HCT116 (cell line): ENCODE measurements around the gene SMIM12. TPM values are rescaled to one million over a fixed set of nuclear protein-coding genes. Genes with fewer than 3 reads are reported as not detected.
A peak's percentile ranks its signal among the peaks of the same experiment; 100 is the strongest.

Experiments used
- ATAC-seq: fragments of 200-7000 bp; cut with Tn5 transposase; 2 replicates; pipeline ENCODE4 v1.9.1; 2020; ENCODE audit warnings: mild to moderate bottlenecking, moderate library complexity
- BruUV-seq: library from RNA; stranded (reverse); fragments of 400-500 nt; replicated peaks from 2 replicates; lab custom pipeline; 2021; lab: Mats Ljungman, UMichigan
- CTCF ChIA-PET: fragments of 300-600 bp; sonication (Branson Sonifier 250); formaldehyde crosslinking; loops from one replicate; lab custom pipeline; 2021; ENCODE audit warnings: antibody characterized with exemption; lab: Charles Lee
- POLR2A ChIA-PET: fragments of 300-600, 350-600 bp; sonication (Branson Sonifier 250); formaldehyde crosslinking; loops from one replicate; lab custom pipeline; 2021; ENCODE audit warnings: antibody characterized with exemption; lab: Charles Lee
- RAD21 ChIA-PET, 2 experiments: fragments of 300-600 bp; sonication (Branson Sonifier 250); formaldehyde crosslinking; loops; one replicate each; lab custom pipeline; 2023; ENCODE audit warnings: low total read pairs in 2 of 2; ENCODE audit not compliant: uncharacterized antibody in 2 of 2, unreplicated experiment in 2 of 2, low non-redundant PET in 1 of 2; lab: Charles Lee
- DNase-seq: peaks from one replicate; pipeline ENCODE4 v3.0.0-alpha.2; 2010; ENCODE audit warnings: low read depth, low spot score
- H2AFZ ChIP-seq: fragments of 200-600 bp; shearing (Covaris generic), sonication (generic); 2 replicates; pipeline ENCODE4 v1.6.1; 2017; ENCODE audit warnings: low read depth, mixed run types, mixed read lengths, antibody characterized with exemption, low read length; ENCODE audit not compliant: poor library complexity, severe bottlenecking
- H3K27ac ChIP-seq: 2 replicates; pipeline ENCODE4 v1.5.1; 2012; ENCODE audit warnings: low read depth, low read length
- H3K27me3 ChIP-seq: fragments of 200-600 bp; sonication (generic); 2 replicates; pipeline ENCODE4 v1.6.1; 2016; ENCODE audit warnings: mixed run types, low read length, mixed read lengths; ENCODE audit not compliant: insufficient read depth
- H3K36me3 ChIP-seq, 2 experiments: fragments of 200-500 bp in 1 of 2; fragments of 200-600 bp in 1 of 2; sonication (Bioruptor generic) in 1 of 2; sonication (generic) in 1 of 2; 2 replicates each; pipeline versions ENCODE4 v1.5.1 to v1.6.1; 2014 to 2016; ENCODE audit warnings: low read length in 2 of 2, inconsistent platforms in 1 of 2, mixed read lengths in 1 of 2, mixed run types in 1 of 2; ENCODE audit not compliant: insufficient read depth in 2 of 2, control insufficient read depth in 1 of 2
- H3K4me1 ChIP-seq, 2 experiments: fragments of 200-600 bp in 1 of 2; sonication (generic) in 1 of 2; 2 replicates each; pipeline versions ENCODE4 v1.5.1 to v1.6.1; 2012 to 2017; ENCODE audit warnings: low read length in 2 of 2, inconsistent platforms in 1 of 2, mild to moderate bottlenecking in 1 of 2, mixed read lengths in 1 of 2, mixed run types in 1 of 2, moderate library complexity in 1 of 2; ENCODE audit not compliant: insufficient read depth in 2 of 2, control insufficient read depth in 1 of 2
- H3K4me2 ChIP-seq: fragments of 200-600 bp; sonication (generic); 2 replicates; pipeline ENCODE4 v1.6.1; 2017; ENCODE audit warnings: mixed run types, low read length, mixed read lengths
- H3K4me3 ChIP-seq, 2 experiments: fragments of 200-600 bp in 1 of 2; sonication (generic) in 1 of 2; replicated peaks in 1 of 2; 2 replicates each; pipeline ENCODE4 v1.5.1; 2011 to 2016; ENCODE audit warnings: low read length in 2 of 2, control low read depth in 1 of 2, low read depth in 1 of 2, mild to moderate bottlenecking in 1 of 2, mixed read lengths in 1 of 2, mixed run types in 1 of 2
- H3K79me2 ChIP-seq: fragments of 200-600 bp; sonication (generic); 2 replicates; pipeline ENCODE4 v1.6.1; 2017; ENCODE audit warnings: mild to moderate bottlenecking, mixed run types, low read length, moderate library complexity, mixed read lengths; ENCODE audit not compliant: insufficient read depth
- H3K9ac ChIP-seq: fragments of 200-600 bp; sonication (generic); 2 replicates; pipeline ENCODE4 v1.6.1; 2016; ENCODE audit warnings: low read length, mixed read lengths
- H3K9me2 ChIP-seq: fragments of 200-600 bp; sonication (generic), shearing (Covaris generic); 2 replicates; pipeline ENCODE4 v1.6.1; 2017; ENCODE audit warnings: mixed run types, mild to moderate bottlenecking, moderate library complexity; ENCODE audit not compliant: insufficient read depth
- H3K9me3 ChIP-seq, 2 experiments: fragments of 200-500 bp in 1 of 2; fragments of 200-600 bp in 1 of 2; sonication (Bioruptor generic) in 1 of 2; sonication (generic) in 1 of 2; 2 replicates each; pipeline ENCODE4 v1.6.1; 2014 to 2017; ENCODE audit warnings: low read length in 2 of 2, mixed read lengths in 2 of 2, inconsistent platforms in 1 of 2, low read depth in 1 of 2, mild to moderate bottlenecking in 1 of 2, mixed run types in 1 of 2, moderate library complexity in 1 of 2; ENCODE audit not compliant: control insufficient read depth in 1 of 2, insufficient read depth in 1 of 2
- H4K20me1 ChIP-seq: fragments of 200-600 bp; sonication (generic), shearing (Covaris generic); 2 replicates; pipeline ENCODE4 v1.6.1; 2017; ENCODE audit warnings: mixed run types, mild to moderate bottlenecking, moderate library complexity; ENCODE audit not compliant: insufficient read depth
- CBX3 ChIP-seq: IDR thresholded peaks from 2 replicates; pipeline ENCODE4 v1.6.1; 2012; ENCODE audit warnings: low read depth
- CEBPB ChIP-seq: IDR thresholded peaks from 2 replicates; pipeline ENCODE4 v1.6.1; 2012; ENCODE audit warnings: low read depth
- EGR1 ChIP-seq: IDR thresholded peaks from 2 replicates; pipeline ENCODE4 v1.6.1; 2012; ENCODE audit warnings: low read depth
- ELF1 ChIP-seq: IDR thresholded peaks from 2 replicates; pipeline ENCODE4 v1.6.1; 2012; ENCODE audit warnings: low read depth, borderline replicate concordance
- EZH2phosphoT487 ChIP-seq: fragments of 200-600 bp; IDR thresholded peaks from 2 replicates; pipeline ENCODE4 v1.6.1; 2018; ENCODE audit warnings: antibody characterized with exemption, borderline replicate concordance
- FOSL1 ChIP-seq: IDR thresholded peaks from 2 replicates; pipeline ENCODE4 v1.6.1; 2012; ENCODE audit warnings: low read depth
- RAD21 ChIP-seq: IDR thresholded peaks from 2 replicates; pipeline ENCODE4 v1.6.1; 2012; ENCODE audit warnings: low read depth, mild to moderate bottlenecking
- REST ChIP-seq: IDR thresholded peaks from 2 replicates; pipeline ENCODE4 v1.6.1; 2012; ENCODE audit warnings: low read depth
- SRF ChIP-seq: IDR thresholded peaks from 2 replicates; pipeline ENCODE4 v1.6.1; 2012; ENCODE audit warnings: low read depth
- TCF7L2 ChIP-seq: IDR thresholded peaks from 2 replicates; pipeline ENCODE4 v1.7.0; 2011; ENCODE audit warnings: borderline replicate concordance, inconsistent platforms; ENCODE audit not compliant: insufficient read depth, insufficient read length; ENCODE audit errors: extremely low read depth
- intact Hi-C: fragments of 100-400 bp; cut with micrococcal nuclease; formaldehyde crosslinking; loops from 2 replicates; pipeline ENCODE4 v1.10.0; 2022
- total RNA-seq: library from RNA; stranded (reverse); gene quantifications from one replicate; pipeline ENCODE4 v1.2.1, GENCODE V29; 2021; ENCODE audit not compliant: unreplicated experiment

Gene SMIM12
- total RNA-seq, 1 experiment from 2014 or later: 31.3 TPM

DNA sequence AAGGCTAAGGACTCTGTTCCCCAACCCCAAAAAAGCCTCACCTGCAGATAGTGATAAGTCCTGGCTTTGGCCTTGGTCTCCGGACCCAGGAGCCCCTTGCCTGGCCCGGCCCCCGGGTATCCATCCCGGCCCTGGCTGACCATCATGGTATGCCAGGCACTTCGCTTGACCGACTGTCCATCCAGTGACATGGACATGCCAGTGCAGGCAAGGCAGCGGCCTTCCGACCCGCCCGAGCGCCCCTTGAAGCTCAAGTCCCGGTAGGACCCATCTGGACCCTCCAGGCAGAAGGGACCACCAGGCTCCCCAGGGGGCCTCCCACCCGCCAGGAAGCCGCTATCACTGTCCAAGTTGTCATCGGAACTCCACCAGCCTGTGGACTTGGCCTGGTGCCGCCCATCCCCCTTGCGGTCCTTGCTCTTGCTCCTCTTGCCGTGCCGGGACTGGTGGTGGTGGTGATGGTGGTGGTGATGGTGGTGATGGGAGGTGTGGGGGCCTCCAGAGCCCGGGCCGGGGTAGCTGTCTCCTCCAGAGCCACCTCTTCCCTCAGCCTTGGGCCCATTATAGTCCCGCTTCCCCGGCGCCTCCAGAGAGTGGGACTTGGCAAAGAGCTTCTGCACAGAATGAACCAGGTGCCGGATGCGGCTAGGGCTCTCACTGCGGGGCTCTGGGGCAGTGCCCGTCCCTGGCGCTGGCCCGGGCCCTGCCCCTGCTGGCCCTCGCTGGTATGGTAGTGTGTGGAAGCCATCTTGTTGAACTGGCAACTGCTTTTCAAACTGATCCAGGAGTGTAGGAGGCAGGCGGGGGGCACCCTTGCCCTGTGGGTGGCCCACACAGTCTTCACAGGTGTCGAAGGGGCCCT lies 44.9 kb upstream of the SMIM12 start:
- TF ChIP-seq EZH2phosphoT487 (no peak), ELF1 (no peak), SRF (no peak), CEBPB (no peak), REST (no peak), CBX3 (no peak), EGR1 (no peak), FOSL1 (no peak), RAD21 (no peak), TCF7L2 (no peak)
- ChIA-PET POLR2A (no interaction called here), CTCF (no interaction called here), RAD21 (no interaction called here)
- intact Hi-C loops: no loop called here
- BruUV-seq: no TSS peak
- Histone ChIP-seq H3K36me3 (no peaks in the 10 kb centered on the region), H3K4me2 (no peak overlapping the region), H2AFZ (no peak overlapping the region), H3K27me3 (peaks cover 34% of the 10 kb centered on the region), H3K79me2 (no peaks in the 10 kb centered on the region), H4K20me1 (no peaks in the 10 kb centered on the region), H3K9me2 (no peaks in the 10 kb centered on the region), H3K9ac (no peak overlapping the region), H3K4me1 (no peaks in the 10 kb centered on the region), H3K9me3 (no peaks in the 10 kb centered on the region), H3K4me3 (no peak overlapping the region), H3K27ac (no peak overlapping the region)
- no peak for DNase-seq
- ATAC-seq: peak; percentile 28; the same call in 1 of the 2 replicates
